HG02938 (cell line): ENCODE measurements around the gene ATR.
"Not testable (repeated sequence)": the region's sequence is repeated elsewhere in the genome, so short reads cannot be mapped to it uniquely, and the experiment has no call there.

ENCODE experiments used
- ATAC-seq: cut with Tn5 transposase; IDR thresholded peaks from one replicate; pipeline ENCODE4 v1.9.1; 2021; ENCODE audit warnings: mild to moderate bottlenecking, moderate library complexity; ENCODE audit not compliant: unreplicated experiment

The ATR gene

DNA sequence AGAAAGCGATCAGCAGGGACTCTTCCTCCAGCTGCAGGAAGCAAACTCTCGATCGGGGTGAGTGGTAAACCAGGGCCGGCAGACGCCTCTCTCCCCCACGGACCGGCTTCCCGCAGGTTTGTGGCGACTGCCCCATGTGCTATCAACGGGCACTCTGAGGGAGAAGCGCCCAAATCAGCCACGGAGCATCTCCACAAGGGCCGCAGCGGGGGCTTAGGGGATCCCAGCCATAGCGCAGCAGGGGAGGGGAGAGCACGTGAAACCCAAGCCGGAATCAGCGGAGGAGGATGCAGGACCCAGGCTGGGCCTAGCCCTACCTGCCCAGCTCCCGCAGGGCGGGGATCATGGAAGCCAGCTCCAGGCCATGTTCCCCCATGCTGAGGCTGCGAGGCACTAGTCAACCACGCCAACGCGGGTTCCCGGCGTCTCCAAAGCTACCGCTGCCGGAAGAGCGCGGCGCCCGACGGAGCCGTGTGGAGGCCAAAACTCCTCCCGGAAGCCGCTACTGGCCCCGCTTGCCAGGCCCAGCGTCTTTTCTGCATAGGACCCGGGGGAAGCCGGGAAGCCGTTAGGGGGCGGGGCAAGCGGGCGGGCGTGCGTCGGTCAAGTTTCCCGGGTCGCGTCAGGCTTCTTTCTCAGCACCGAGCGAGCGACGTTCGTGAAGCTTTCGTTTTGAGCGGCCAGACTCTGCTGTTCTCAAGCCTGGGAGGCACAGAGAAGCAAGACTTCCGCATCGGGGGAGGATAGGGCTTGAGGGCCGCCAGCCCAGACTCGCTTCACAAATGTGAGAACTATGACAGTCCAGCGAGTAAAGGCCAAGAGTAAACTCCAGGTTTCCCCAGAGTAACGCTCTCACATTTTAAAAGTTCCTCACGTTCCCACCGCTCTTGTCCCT is at the start of gene ATR:
Gene ATR (minus strand): TSS at position 405 of the 895 bp plus-strand sequence. CDS start 29 bp downstream, at position 376.
- ATAC-seq, result peak; percentile 91

GRCh38 chr3:142626971-142627370 is 48.4 kb upstream of the ATR start:
- no peak for ATAC-seq

DNA sequence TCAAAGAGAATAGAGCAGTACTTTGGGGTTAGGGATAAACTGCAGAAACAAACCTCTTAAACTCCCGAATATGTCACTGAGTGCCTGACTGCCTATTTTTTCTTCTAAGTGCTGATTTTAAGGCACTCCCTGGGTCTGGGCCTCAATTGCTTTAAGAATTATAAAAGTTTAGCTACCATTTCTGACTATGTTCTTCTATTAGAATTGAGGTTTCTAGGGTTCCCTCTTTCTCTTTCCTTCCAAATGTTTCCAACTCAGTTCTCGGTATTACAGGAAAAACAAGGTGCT is 46.6 kb upstream of the ATR start:
- no peak for ATAC-seq

- no peak for ATAC-seq
These were observed 46.0 kb upstream of the ATR start for GRCh38 chr3:142624341-142625152.

DNA sequence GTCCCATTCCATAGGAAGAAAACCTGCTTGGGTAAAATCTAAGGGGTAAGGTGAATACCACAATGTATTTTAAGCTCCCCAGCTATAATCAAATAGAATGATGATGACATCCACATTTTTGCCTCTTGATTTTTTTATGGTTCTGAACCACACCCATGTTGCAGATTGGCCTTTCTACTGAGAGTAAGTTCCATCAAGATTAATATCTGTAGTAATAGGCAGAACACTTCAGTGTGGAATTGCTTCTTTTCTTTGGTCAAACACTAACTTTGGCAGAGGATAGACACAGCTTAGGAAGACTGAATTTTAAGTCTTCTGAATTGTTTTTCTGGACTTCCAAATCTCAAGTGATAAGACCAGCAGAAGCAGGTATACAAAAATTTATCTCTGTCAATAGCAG is 44.7 kb upstream of the ATR start:
- ATAC-seq, result no peak

GRCh38 chr3:142622405-142622804 is 43.9 kb upstream of the ATR start:
- no peak for ATAC-seq

GRCh38 chr3:142618917-142619461 is 40.5 kb upstream of the ATR start:
- ATAC-seq, result no peak

- ATAC-seq, result no peak
These were observed 36.6 kb upstream of the ATR start for GRCh38 chr3:142615171-142615570.

DNA sequence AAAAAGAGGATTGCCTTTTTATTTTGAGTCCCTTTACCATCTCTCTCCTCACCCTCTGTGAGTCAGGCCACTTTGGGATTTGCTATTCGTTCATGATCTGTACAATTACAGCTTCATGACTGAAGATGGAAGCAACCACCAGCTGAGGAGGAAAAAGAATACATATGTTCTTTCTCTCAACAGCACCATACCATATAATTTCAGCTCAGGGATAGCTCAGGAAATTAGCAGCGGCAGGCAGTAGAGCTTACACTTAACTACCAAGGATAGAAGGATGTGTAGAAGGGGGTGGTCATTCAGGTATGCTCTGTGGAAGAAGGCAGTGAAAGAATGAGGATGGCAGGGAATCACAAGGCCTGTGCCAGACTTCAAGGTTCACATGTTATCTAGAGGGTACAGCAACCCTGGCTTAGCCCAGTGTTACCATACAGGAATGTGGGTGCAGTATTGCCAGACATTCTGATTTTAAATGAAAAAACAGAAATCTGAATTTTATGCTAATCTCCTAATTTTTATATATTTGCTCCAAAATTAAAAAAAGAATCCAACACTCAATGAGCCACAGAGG is 35.6 kb upstream of the ATR start:
- ATAC-seq, result no peak

DNA sequence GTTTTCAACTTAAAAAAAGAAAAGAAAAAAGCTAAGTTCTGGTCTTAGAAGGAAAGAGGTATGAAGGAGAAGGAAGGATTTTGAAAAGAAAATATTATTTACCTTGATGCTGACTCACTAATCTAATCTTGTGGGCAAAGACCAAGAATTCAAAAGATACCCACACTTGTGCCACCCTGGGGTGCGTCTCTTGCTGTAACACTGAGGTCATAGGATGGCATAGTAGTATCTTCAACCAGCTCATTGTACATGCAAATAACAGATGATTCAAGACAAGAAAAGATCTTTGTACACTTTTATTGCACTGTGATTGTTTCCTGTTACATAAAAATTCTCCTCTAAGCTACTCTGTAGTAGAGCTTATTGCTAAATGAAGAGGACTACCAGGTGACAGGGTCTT is 35.0 kb upstream of the ATR start:
- ATAC-seq, result no peak

GRCh38 chr3:142611206-142611605 is 32.7 kb upstream of the ATR start:
- no peak for ATAC-seq

DNA sequence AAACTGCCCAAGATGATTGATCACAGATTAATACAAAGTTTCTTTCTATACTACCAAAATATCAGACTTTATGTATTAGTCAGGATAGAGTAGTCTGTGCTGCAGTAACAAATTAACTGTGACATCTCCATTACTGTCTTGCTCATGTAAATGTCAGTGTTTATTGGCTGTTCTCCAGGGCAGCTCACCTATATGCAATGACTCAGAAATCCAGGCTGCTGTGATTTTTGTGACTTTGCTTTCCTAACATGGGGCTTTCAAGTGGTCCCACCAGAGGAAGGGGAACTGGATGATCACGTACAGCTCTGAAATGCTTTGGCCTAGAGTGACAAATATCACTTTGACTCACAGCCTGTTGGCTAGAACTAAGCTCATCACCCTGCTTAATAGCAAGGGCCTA is 30.6 kb upstream of the ATR start:
- ATAC-seq, result no peak

- no peak for ATAC-seq
These were observed 30.1 kb upstream of the ATR start for GRCh38 chr3:142608631-142609030.

DNA sequence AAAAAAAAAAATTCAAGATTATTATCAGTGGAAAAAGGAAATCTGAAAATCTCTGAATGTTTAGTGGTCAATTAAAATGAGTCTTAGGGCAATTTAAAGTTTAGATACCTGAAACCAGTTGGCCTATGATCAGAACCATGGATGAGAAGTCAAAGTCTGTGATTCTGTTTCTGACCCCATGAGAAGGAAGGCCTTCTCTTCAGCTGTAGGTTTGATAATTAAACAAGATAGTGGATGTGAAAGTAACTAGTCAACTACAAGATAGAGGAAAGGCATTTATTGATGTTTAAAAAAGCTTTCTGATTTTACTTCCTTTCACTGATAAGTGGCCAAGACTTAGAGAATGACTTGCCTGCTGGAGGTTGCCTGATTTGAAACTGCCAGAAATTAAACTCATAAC is 26.4 kb upstream of the ATR start:
- ATAC-seq, result peak; percentile 64

DNA sequence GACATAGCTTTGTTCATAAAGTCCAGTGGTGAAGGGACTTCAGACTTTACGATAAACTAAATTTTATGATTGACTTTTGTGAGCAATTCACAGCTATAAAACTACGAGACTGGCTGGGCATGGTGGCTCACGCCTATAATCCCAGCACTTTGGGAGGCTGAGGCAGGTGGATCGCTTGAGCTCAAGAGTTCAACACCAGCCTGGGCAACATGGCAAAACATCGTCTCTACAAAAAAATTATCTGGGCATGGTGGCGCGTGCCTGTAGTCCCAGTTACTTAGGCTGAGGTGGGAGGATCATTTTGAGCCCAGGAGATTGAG is 24.8 kb upstream of the ATR start:
- ATAC-seq, result not testable (repeated sequence)

DNA sequence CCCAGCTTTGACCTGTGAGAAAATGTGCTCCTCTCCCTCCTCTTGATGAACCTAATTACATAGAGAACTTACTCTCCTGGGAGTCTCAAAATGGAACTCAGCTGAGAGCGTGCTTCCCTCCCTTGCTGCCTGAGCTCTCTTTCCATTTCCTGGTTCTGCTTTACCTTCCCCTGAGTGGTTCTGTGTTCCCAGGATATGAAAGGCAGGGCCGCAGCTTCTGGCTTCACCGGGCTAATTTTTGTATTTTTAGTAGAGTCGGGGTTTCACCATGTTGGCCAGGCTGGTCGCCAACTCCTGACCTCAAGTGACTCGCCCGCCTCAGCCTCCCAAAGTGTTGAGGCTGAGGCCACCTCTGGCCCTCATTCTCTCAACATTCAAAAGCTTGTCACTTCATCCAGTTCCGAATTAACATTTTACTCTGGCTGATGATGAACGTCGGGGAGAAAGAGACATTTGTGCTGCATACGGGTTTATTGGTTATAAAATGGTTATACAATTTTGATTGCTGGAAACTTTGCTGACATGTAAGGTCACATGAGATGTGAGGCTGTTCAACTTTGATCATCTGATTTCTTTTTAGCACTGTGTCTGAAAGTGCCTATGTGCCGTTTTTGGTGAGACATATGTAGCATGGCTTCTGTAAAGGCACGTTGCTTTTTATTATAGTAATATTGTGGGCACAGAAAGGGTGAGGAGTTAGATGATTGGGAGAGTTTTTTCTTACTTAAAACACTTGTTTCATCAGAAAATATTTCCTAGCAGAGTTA is 24.3 kb upstream of the ATR start:
- ATAC-seq, result no peak

DNA sequence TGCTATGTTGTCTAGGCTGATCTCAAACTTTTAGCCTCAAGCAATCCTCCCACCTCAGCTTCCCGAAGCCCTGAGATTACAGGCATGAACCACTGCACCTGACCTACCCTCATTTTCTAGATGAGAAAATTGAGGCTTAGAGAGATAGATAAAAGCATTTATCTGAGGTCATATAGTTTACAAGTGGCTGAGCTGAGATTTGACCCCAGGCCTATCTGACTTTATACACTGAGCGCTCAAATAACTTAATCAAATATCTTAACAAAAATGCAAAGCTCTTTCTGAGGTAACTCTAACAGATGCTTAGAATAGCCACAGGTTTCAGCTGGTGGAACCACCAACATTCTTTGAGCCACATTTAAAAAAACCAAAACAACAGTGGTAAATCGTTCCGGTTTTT is 23.2 kb upstream of the ATR start:
- ATAC-seq, result no peak

DNA sequence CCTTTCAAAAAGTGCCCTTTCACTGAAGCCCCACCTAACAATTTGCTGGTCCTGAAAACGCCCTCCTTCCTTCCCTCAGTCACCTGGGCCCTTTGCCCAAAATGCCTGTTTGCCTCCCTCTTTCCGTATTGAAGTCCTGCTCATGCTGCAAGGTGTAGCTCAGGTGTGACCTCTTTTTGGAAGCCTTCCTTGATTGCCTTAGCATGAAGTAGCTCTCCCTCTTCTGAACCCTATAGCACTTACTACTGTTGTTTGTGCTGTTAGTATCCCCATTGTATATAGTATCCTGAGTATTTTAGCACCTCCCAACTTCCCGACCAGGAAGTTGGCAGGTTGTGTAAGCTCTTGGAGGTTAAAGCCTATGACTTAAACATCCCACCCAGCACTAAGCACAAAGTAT is 19.4 kb upstream of the ATR start:
- ATAC-seq, result no peak

DNA sequence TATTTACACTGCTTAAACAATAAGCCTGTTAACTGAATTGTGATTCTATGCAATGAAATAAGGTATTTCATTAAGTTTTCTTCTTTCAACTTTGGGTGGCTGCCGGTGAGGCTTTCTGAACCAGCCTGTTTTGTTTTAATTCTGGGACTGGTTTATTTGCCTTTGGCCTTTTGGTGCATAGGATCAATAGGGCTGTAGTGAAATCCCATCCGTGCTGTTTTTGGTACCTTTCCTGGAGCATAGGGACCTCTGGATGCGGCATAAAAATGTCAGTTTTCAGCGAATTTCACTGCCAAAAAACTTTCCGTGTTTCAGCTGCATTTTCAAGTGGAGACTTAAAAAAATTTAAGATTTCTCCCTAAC is 18.2 kb upstream of the ATR start:
- ATAC-seq, result no peak

GRCh38 chr3:142595951-142596725 is 17.6 kb upstream of the ATR start, which contains the start of gene PLS1:
Gene PLS1, plus strand, starts transcription at chr3:142596393. Its CDS starts 67,845 bp downstream, at chr3:142664238.
- peak; percentile 74 for ATAC-seq
